ENCODE data around the gene HOXB7. TPM values are rescaled to one million over a fixed set of nuclear protein-coding genes. Genes with fewer than 3 reads are reported as not detected.

The HOXB7 gene
- total RNA-seq, 3 donors from 2014 or later, result 10.9 to 29.1 (median 22.4) TPM

- DNase-seq, result no peak
- Histone ChIP-seq H3K4me3 (no peak overlapping the region), H3K9me3 (no peaks in the 10 kb centered on the region), H3K36me3 (ENCODE audit: low read depth) (no peaks in the 10 kb centered on the region), H3K4me1 (ENCODE audit: low read depth) (peaks cover 56% of the 10 kb centered on the region)
- TF ChIP-seq CTCF (IDR thresholded peaks at IDR 0.05), result no peak
- intact Hi-C loops (cut with DNase I, micrococcal nuclease), result no loop called here
- ATAC-seq, result no peak
These were observed 30.9 kb downstream of the HOXB7 start for GRCh38 chr17:48579760-48580554.

DNA sequence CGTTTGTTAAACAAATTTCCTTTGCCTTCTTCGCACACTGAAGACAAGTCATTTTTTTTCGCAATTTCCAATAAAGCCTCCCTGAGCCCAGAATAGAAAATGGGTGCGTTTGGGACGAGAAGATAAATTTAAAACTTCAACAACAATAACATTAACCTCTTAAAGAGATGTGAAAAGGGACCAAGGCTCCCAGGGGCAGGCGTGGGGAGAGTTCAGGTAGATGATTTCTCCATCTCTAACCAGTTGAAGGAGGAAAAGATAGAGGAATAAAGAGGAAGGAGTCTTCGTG lies 31.4 kb downstream of the HOXB7 start:
- Histone ChIP-seq H3K4me3 (no peak overlapping the region), H3K36me3 (ENCODE audit: low read depth) (no peaks in the 10 kb centered on the region), H3K9me3 (no peaks in the 10 kb centered on the region), H3K4me1 (ENCODE audit: low read depth) (peaks cover 52% of the 10 kb centered on the region)
- DNase-seq (no peak), ATAC-seq (no peak)
- intact Hi-C loops (cut with DNase I, micrococcal nuclease), result no loop called here
- no peak for TF ChIP-seq CTCF (IDR thresholded peaks at IDR 0.05)

GRCh38 chr17:48578616-48579470 lies 32.0 kb downstream of the HOXB7 start:
- Histone ChIP-seq H3K9me3 (no peaks in the 10 kb centered on the region), H3K4me1 (ENCODE audit: low read depth) (peaks cover 56% of the 10 kb centered on the region), H3K4me3 (no peak overlapping the region), H3K36me3 (ENCODE audit: low read depth) (no peaks in the 10 kb centered on the region)
- intact Hi-C loops (cut with DNase I, micrococcal nuclease), result no loop called here
- no peak for ATAC-seq
- no peak for TF ChIP-seq CTCF (IDR thresholded peaks at IDR 0.05)
- peak in 2 of 3 donors; percentile 51 to 55 for DNase-seq

- H3K9me3 ChIP-seq, result no peaks in the 10 kb centered on the region
- H3K4me1 ChIP-seq (ENCODE audit: low read depth), result peaks cover 57% of the 10 kb centered on the region
- ATAC-seq (peak; percentile 35), DNase-seq (peak; percentile 77 to 88 (median 85))
- intact Hi-C loops (cut with DNase I, micrococcal nuclease), result no loop called here
- peak within 1 kb of the TSS; percentile 2 for H3K4me3 ChIP-seq
- no peak for TF ChIP-seq CTCF (IDR thresholded peaks at IDR 0.05)
- H3K36me3 ChIP-seq (ENCODE audit: low read depth), result no peaks in the 10 kb centered on the region
These were observed 32.7 kb downstream of the HOXB7 start, which contains the start of gene HOXB4 for GRCh38 chr17:48577946-48578615. HOXB4 (minus strand) TSS chr17:48578350; CDS start chr17:48578319, 31 bp downstream.

GRCh38 chr17:48577330-48577945 lies 33.4 kb downstream of the HOXB7 start:
- ATAC-seq, result peak; percentile 29
- Histone ChIP-seq H3K4me1 (ENCODE audit: low read depth) (peaks cover 53% of the 10 kb centered on the region), H3K4me3 (no peak overlapping the region), H3K9me3 (no peaks in the 10 kb centered on the region), H3K36me3 (ENCODE audit: low read depth) (no peaks in the 10 kb centered on the region)
- peak in 1 of 3 donors; percentile 60 for DNase-seq
- TF ChIP-seq CTCF (IDR thresholded peaks at IDR 0.05), result no peak
- intact Hi-C loops (cut with DNase I, micrococcal nuclease), result no loop called here
